Breast epithelium (tissue), 4 donors: Measurements from ENCODE around the gene PLOD1. TPM values are rescaled to one million over a fixed set of nuclear protein-coding genes. Genes with fewer than 3 reads are reported as not detected.
"Not testable (repeated sequence)": the region's sequence is repeated elsewhere in the genome, so short reads cannot be mapped to it uniquely, and the experiment has no call there.

Source experiments
- DNase-seq, 2 donors: peaks; one replicate each; pipeline ENCODE4 v3.0.0-alpha.2; 2019; ENCODE audit warnings: low spot score in 2 of 2
- H3K27ac ChIP-seq, 2 donors: fragments of 200-600 bp; sonication (generic) in 1 of 2; one replicate each; pipeline ENCODE4 v1.5.1; 2016 to 2019; ENCODE audit warnings: mild to moderate bottlenecking in 1 of 2
- H3K27me3 ChIP-seq, 2 donors: fragments of 200-600 bp; sonication (generic) in 1 of 2; one replicate each; pipeline versions ENCODE4 v1.5.1 to v1.6.0; 2017 to 2019; ENCODE audit warnings: control low read depth in 1 of 2, mild to moderate bottlenecking in 1 of 2
- H3K36me3 ChIP-seq: fragments of 200-600 bp; one replicate; pipeline ENCODE4 v1.5.1; 2019
- H3K4me1 ChIP-seq, 2 donors: fragments of 200-600 bp; sonication (generic); one replicate each; pipeline ENCODE4 v1.5.1; 2016 to 2019; ENCODE audit warnings: control low read depth in 1 of 2
- H3K4me3 ChIP-seq, 3 donors: fragments of 200-600 bp; sonication (generic); 1 replicate in 2 of 3; 2 replicates in 1 of 3; pipeline ENCODE4 v1.5.1; 2016 to 2019; ENCODE audit warnings: mild to moderate bottlenecking in 3 of 3, moderate library complexity in 2 of 3
- H3K9me3 ChIP-seq, 2 donors: fragments of 200-600 bp; sonication (generic) in 1 of 2; one replicate each; pipeline ENCODE4 v1.5.1; 2016 to 2019; ENCODE audit warnings: control low read depth in 1 of 2
- CTCF ChIP-seq, 3 donors: fragments of 450-650 bp; IDR thresholded peaks; one replicate each; pipeline ENCODE4 v1.5.1; 2016 to 2017; ENCODE audit warnings: antibody characterized with exemption in 3 of 3, mild to moderate bottlenecking in 3 of 3, moderate library complexity in 3 of 3
- POLR2A ChIP-seq: fragments of 450-650 bp; IDR thresholded peaks from one replicate; pipeline ENCODE4 v1.6.1; 2016; ENCODE audit warnings: antibody characterized with exemption, mild to moderate bottlenecking, moderate library complexity
- POLR2AphosphoS5 ChIP-seq, 3 donors: sonication (generic); formaldehyde crosslinking; IDR thresholded peaks; one replicate each; pipeline ENCODE4 v1.6.1; 2017; ENCODE audit warnings: antibody characterized with exemption in 3 of 3
- intact Hi-C: fragments of 100-400 bp; cut with DNase I; formaldehyde crosslinking; loops from one replicate; pipeline ENCODE4 v1.15.1; 2023; ENCODE audit warnings: low total_unique reads
- total RNA-seq, 3 donors: library from RNA; depleted of rRNA; stranded (reverse); fragments of >200 nt; gene quantifications; one replicate each; pipeline ENCODE4 v1.1.0, GENCODE V29; 2016

The PLOD1 gene
- total RNA-seq, 3 donors from 2014 or later: 45.9 to 86.1 (median 57.5) TPM

GRCh38 chr1:11898831-11899467 lies 35.6 kb upstream of the PLOD1 start:
- intact Hi-C loops: no loop called here
- Histone ChIP-seq H3K27me3 (peaks cover 0 to 17% of the 10 kb centered on the region in 2 donors), H3K4me1 (no peaks in the 10 kb centered on the region), H3K9me3 (no peaks in the 10 kb centered on the region), H3K4me3 (no peak overlapping the region), H3K36me3 (no peaks in the 10 kb centered on the region), H3K27ac (no peak overlapping the region)
- no peak for TF ChIP-seq POLR2AphosphoS5 (IDR thresholded peaks at IDR 0.05)
- no peak for TF ChIP-seq POLR2A
- TF ChIP-seq CTCF (IDR thresholded peaks at IDR 0.05): no peak
- no peak for DNase-seq

GRCh38 chr1:11901446-11901845 lies 33.1 kb upstream of the PLOD1 start:
- intact Hi-C loops, H3K27ac ChIP-seq, DNase-seq, H3K36me3 ChIP-seq, H3K4me1 ChIP-seq, H3K9me3 ChIP-seq, H3K4me3 ChIP-seq: not testable (repeated sequence)
- peaks cover 0 to 17% of the 10 kb centered on the region in 2 donors for H3K27me3 ChIP-seq

- no peak for DNase-seq
- peaks cover 0 to 14% of the 10 kb centered on the region in 2 donors for H3K27me3 ChIP-seq
- no peaks in the 10 kb centered on the region for H3K4me1 ChIP-seq
- H3K27ac ChIP-seq: no peak overlapping the region
- intact Hi-C loops: no loop called here
- H3K36me3 ChIP-seq: no peaks in the 10 kb centered on the region
- TF ChIP-seq POLR2AphosphoS5 (IDR thresholded peaks at IDR 0.05) (no peak), POLR2A (no peak), CTCF (IDR thresholded peaks at IDR 0.05) (no peak)
- H3K4me3 ChIP-seq: no peak overlapping the region
- H3K9me3 ChIP-seq: no peaks in the 10 kb centered on the region
These were observed 31.3 kb upstream of the PLOD1 start for GRCh38 chr1:11903210-11903609.

GRCh38 chr1:11904156-11904555 lies 30.4 kb upstream of the PLOD1 start:
- H3K27me3 ChIP-seq, H3K36me3 ChIP-seq, DNase-seq, H3K4me3 ChIP-seq, intact Hi-C loops, H3K4me1 ChIP-seq, H3K27ac ChIP-seq, H3K9me3 ChIP-seq: not testable (repeated sequence)

GRCh38 chr1:11904978-11905377 lies 29.5 kb upstream of the PLOD1 start:
- no peak overlapping the region for H3K4me3 ChIP-seq
- no peaks in the 10 kb centered on the region for H3K27me3 ChIP-seq
- TF ChIP-seq CTCF (IDR thresholded peaks at IDR 0.05) (no peak), POLR2A (no peak), POLR2AphosphoS5 (IDR thresholded peaks at IDR 0.05) (no peak)
- no peak overlapping the region for H3K27ac ChIP-seq
- no peak for DNase-seq
- no peaks in the 10 kb centered on the region for H3K36me3 ChIP-seq
- H3K4me1 ChIP-seq: no peaks in the 10 kb centered on the region
- intact Hi-C loops: no loop called here
- H3K9me3 ChIP-seq: no peaks in the 10 kb centered on the region

- H3K4me1 ChIP-seq: no peaks in the 10 kb centered on the region
- H3K9me3 ChIP-seq: no peaks in the 10 kb centered on the region
- no peak for DNase-seq
- H3K27me3 ChIP-seq: no peaks in the 10 kb centered on the region
- H3K27ac ChIP-seq: no peak overlapping the region
- intact Hi-C loops: no loop called here
- no peak for TF ChIP-seq CTCF (IDR thresholded peaks at IDR 0.05)
- no peak for TF ChIP-seq POLR2A
- TF ChIP-seq POLR2AphosphoS5 (IDR thresholded peaks at IDR 0.05): no peak
- no peaks in the 10 kb centered on the region for H3K36me3 ChIP-seq
- no peak overlapping the region for H3K4me3 ChIP-seq
These were observed 27.6 kb upstream of the PLOD1 start for GRCh38 chr1:11906870-11907269.
